Immature natural killer cell (primary cell): ENCODE data around the gene AGXT. TPM values are rescaled to one million over a fixed set of nuclear protein-coding genes. Genes with fewer than 3 reads are reported as not detected.

ENCODE experiments used
- polyA plus RNA-seq, 3 donors: library from polyadenylated mRNA; unstranded; fragments of 300-500 nt; fragmentation: Illumina TruSeq; gene quantifications; one replicate each; pipeline ENCODE4 v1.2.3, GENCODE V29; 2021

Gene AGXT
- polyA plus RNA-seq, 3 donors from 2014 or later: not detected

Other genes starting within 250 kb of the AGXT start
- gene GPR35, start 243.3 kb upstream of the AGXT start, polyA plus RNA-seq: 1 to 10 TPM in 1 of 3 donors, under 1 TPM in 1, not detected in 1; 0.89 to 1.6 TPM
- gene AQP12B, start 185.9 kb upstream of the AGXT start, polyA plus RNA-seq: not detected
- gene AQP12A, start 177.0 kb upstream of the AGXT start, polyA plus RNA-seq: not detected
- gene KIF1A, start 48.6 kb upstream of the AGXT start, polyA plus RNA-seq: not detected
- not detected for gene MAB21L4, start 27.3 kb downstream of the AGXT start, polyA plus RNA-seq
- gene CROCC2, start 37.5 kb downstream of the AGXT start, polyA plus RNA-seq: not detected
- gene SNED1, start 129.8 kb downstream of the AGXT start, polyA plus RNA-seq: under 1 TPM in 2 of 3 donors, not detected in 1; 0.24 to 0.56 TPM
- gene MTERF4, start 233.5 kb downstream of the AGXT start, polyA plus RNA-seq: 10 to 100 TPM; 27.8 to 35.8 (median 30.9) TPM